Esophagus (tissue), 2 donors: ENCODE results near the gene WWOX. TPM values are rescaled to one million over a fixed set of nuclear protein-coding genes. Genes with fewer than 3 reads are reported as not detected.

Source experiments
- H3K27ac ChIP-seq, 2 donors: one replicate each; pipeline ENCODE4 v1.5.1; 2013; ENCODE audit warnings: low read depth in 2 of 2, mild to moderate bottlenecking in 2 of 2, inconsistent platforms in 1 of 2, low read length in 1 of 2, moderate library complexity in 1 of 2
- H3K27me3 ChIP-seq, 2 donors: one replicate each; pipeline ENCODE4 v1.6.1; 2013; ENCODE audit warnings: low read length in 2 of 2, control low read depth in 1 of 2, mild to moderate bottlenecking in 1 of 2; ENCODE audit not compliant: insufficient read depth in 2 of 2, control insufficient read depth in 1 of 2
- H3K36me3 ChIP-seq, 2 donors: one replicate each; pipeline ENCODE4 v1.6.1; 2013; ENCODE audit warnings: low read length in 1 of 2; ENCODE audit not compliant: control insufficient read depth in 2 of 2, insufficient read depth in 2 of 2
- H3K4me1 ChIP-seq, 2 donors: one replicate each; pipeline ENCODE4 v1.6.1; 2013; ENCODE audit warnings: low read length in 1 of 2; ENCODE audit not compliant: control insufficient read depth in 2 of 2, insufficient read depth in 2 of 2
- H3K4me3 ChIP-seq, 2 donors: one replicate each; pipeline ENCODE4 v1.5.1; 2013; ENCODE audit warnings: low read length in 2 of 2, mild to moderate bottlenecking in 2 of 2, low read depth in 1 of 2, moderate library complexity in 1 of 2
- H3K9me3 ChIP-seq, 2 donors: one replicate each; pipeline ENCODE4 v1.6.1; 2013; ENCODE audit warnings: mild to moderate bottlenecking in 2 of 2, low read depth in 1 of 2, low read length in 1 of 2, moderate library complexity in 1 of 2; ENCODE audit not compliant: control insufficient read depth in 2 of 2, insufficient read depth in 1 of 2
- WGBS, 2 donors: extraction: QIAGEN DNeasy Blood & Tissue Kit; methylation state at CpG; one replicate each; pipeline ENCODE4 v1.1.7; 2013; 5-methylcytosine and 5-hydroxymethylcytosine counted together
- polyA plus RNA-seq, 2 donors: library from polyadenylated mRNA; stranded (reverse); fragments of 200-250 nt; gene quantifications; one replicate each; pipeline ENCODE4 v1.2.3, GENCODE V29; 2013
- donor health status: healthy with polysubstance abuse.
- donor health status: Bipolar disorder and iron deficiency.

Gene WWOX
- polyA plus RNA-seq, 2 donors: 6.4 to 9.1 TPM

GRCh38 chr16:78395035-78395434, 295.6 kb downstream of the WWOX start:
- Histone ChIP-seq H3K4me3 (no peak overlapping the region), H3K27ac (no peak overlapping the region), H3K36me3 (no peaks in the 10 kb centered on the region), H3K4me1 (no peaks in the 10 kb centered on the region), H3K9me3 (peaks cover 0 to 2% of the 10 kb centered on the region in 2 donors), H3K27me3 (no peaks in the 10 kb centered on the region)
- WGBS, 2 donors: 87 to 88% methylated on average over 6 of the region's 6 CpGs

- no peak overlapping the region for H3K4me3 ChIP-seq
- H3K36me3 ChIP-seq: no peaks in the 10 kb centered on the region
- peaks cover 0 to 2% of the 10 kb centered on the region in 2 donors for H3K9me3 ChIP-seq
- no peaks in the 10 kb centered on the region for H3K4me1 ChIP-seq
- WGBS, 2 donors: 82 to 86% methylated on average over 2 of the region's 2 CpGs
- no peak overlapping the region for H3K27ac ChIP-seq
- no peaks in the 10 kb centered on the region for H3K27me3 ChIP-seq
Measured at GRCh38 chr16:78396046-78396445, 296.6 kb downstream of the WWOX start.

- Histone ChIP-seq H3K4me1 (no peaks in the 10 kb centered on the region), H3K9me3 (peaks cover 0 to 2% of the 10 kb centered on the region in 2 donors), H3K36me3 (no peaks in the 10 kb centered on the region), H3K4me3 (no peak overlapping the region), H3K27me3 (no peaks in the 10 kb centered on the region), H3K27ac (no peak overlapping the region)
- 88% methylated on average over 4 of the region's 4 CpGs for WGBS, 2 donors
Measured at GRCh38 chr16:78396673-78397072, 297.2 kb downstream of the WWOX start.

GRCh38 chr16:78399384-78399783, 299.9 kb downstream of the WWOX start:
- 81 to 89% methylated on average over 5 of the region's 5 CpGs for WGBS, 2 donors
- no peaks in the 10 kb centered on the region for H3K36me3 ChIP-seq
- no peak overlapping the region for H3K27ac ChIP-seq
- no peak overlapping the region for H3K4me3 ChIP-seq
- H3K9me3 ChIP-seq: no peaks in the 10 kb centered on the region
- H3K27me3 ChIP-seq: no peaks in the 10 kb centered on the region
- H3K4me1 ChIP-seq: no peaks in the 10 kb centered on the region

GRCh38 chr16:78402833-78403232, 303.4 kb downstream of the WWOX start:
- no peaks in the 10 kb centered on the region for H3K36me3 ChIP-seq
- no peaks in the 10 kb centered on the region for H3K27me3 ChIP-seq
- no peak overlapping the region for H3K4me3 ChIP-seq
- H3K9me3 ChIP-seq: no peaks in the 10 kb centered on the region
- no peaks in the 10 kb centered on the region for H3K4me1 ChIP-seq
- H3K27ac ChIP-seq: no peak overlapping the region
- 81% methylated on average over 3 of the region's 3 CpGs for WGBS, 2 donors

GRCh38 chr16:78405040-78405439, 305.6 kb downstream of the WWOX start:
- no peak overlapping the region for H3K4me3 ChIP-seq
- no peaks in the 10 kb centered on the region for H3K27me3 ChIP-seq
- H3K4me1 ChIP-seq: no peaks in the 10 kb centered on the region
- no peak overlapping the region for H3K27ac ChIP-seq
- no peaks in the 10 kb centered on the region for H3K36me3 ChIP-seq
- WGBS, 2 donors: 90 to 94% methylated on average over 3 of the region's 3 CpGs
- peaks cover 0 to 5% of the 10 kb centered on the region in 2 donors for H3K9me3 ChIP-seq

- Histone ChIP-seq H3K9me3 (peaks cover 0 to 5% of the 10 kb centered on the region in 2 donors), H3K4me3 (no peak overlapping the region), H3K27me3 (no peaks in the 10 kb centered on the region), H3K27ac (no peak overlapping the region), H3K36me3 (no peaks in the 10 kb centered on the region), H3K4me1 (no peaks in the 10 kb centered on the region)
- WGBS, 2 donors: 89 to 90% methylated on average over 7 of the region's 7 CpGs
Measured at GRCh38 chr16:78405833-78406232, 306.4 kb downstream of the WWOX start.

- H3K4me3 ChIP-seq: no peak overlapping the region
- H3K9me3 ChIP-seq: peaks cover 0 to 5% of the 10 kb centered on the region in 2 donors
- H3K36me3 ChIP-seq: no peaks in the 10 kb centered on the region
- no peaks in the 10 kb centered on the region for H3K27me3 ChIP-seq
- no peaks in the 10 kb centered on the region for H3K4me1 ChIP-seq
- no peak overlapping the region for H3K27ac ChIP-seq
Measured at GRCh38 chr16:78407191-78407590, 307.7 kb downstream of the WWOX start.

GRCh38 chr16:78413651-78414050, 314.2 kb downstream of the WWOX start:
- Histone ChIP-seq H3K4me1 (no peaks in the 10 kb centered on the region), H3K27ac (no peak overlapping the region), H3K36me3 (no peaks in the 10 kb centered on the region), H3K27me3 (no peaks in the 10 kb centered on the region), H3K9me3 (peaks cover 2 to 11% of the 10 kb centered on the region in 2 donors), H3K4me3 (no peak overlapping the region)
- WGBS, 2 donors: 76 to 85% methylated on average over 3 of the region's 3 CpGs

GRCh38 chr16:78415013-78415412, 315.6 kb downstream of the WWOX start:
- 95 to 97% methylated on average over 5 of the region's 5 CpGs for WGBS, 2 donors

More at GRCh38 chr16:78415013-78415412, 315.6 kb downstream of the WWOX start:
- H3K9me3 ChIP-seq: peaks cover 2 to 7% of the 10 kb centered on the region in 2 donors
- no peak overlapping the region for H3K27ac ChIP-seq
- no peaks in the 10 kb centered on the region for H3K36me3 ChIP-seq
- no peaks in the 10 kb centered on the region for H3K27me3 ChIP-seq
- H3K4me3 ChIP-seq: no peak overlapping the region
- no peaks in the 10 kb centered on the region for H3K4me1 ChIP-seq
